Measurements from ENCODE around the gene CD99. TPM values are rescaled to one million over a fixed set of nuclear protein-coding genes. Genes with fewer than 3 reads are reported as not detected.
A peak's percentile ranks its signal among the peaks of the same experiment; 100 is the strongest.
"Not testable (repeated sequence)": the region's sequence is repeated elsewhere in the genome, so short reads cannot be mapped to it uniquely, and the experiment has no call there.

The CD99 gene
- total RNA-seq, 1 donor from 2014 or later = 362 TPM

DNA sequence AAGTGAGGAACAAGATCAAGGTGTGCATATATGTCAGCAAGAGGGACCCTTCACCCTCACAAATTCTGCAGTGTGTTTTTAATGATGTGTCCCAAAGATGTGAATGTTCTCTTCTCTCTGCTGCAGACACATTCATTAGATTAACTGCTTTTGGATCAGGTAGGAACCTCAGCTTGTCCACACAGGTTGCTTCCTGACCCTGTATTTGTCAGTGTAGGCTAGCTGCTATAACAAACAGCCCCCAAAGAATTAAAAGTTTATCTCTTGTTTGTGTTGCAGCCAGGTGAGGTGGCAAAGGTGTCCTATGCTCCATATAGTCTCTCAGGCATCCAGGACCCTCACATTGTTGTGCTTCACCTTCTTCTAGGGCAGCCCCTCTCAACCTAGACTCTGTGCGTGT, 78.5 kb downstream of the CD99 start:
- H3K9me3 Mint-ChIP-seq (ENCODE audit: low read depth) = peaks cover 7% of the 10 kb centered on the region
- H3K4me1 Mint-ChIP-seq (ENCODE audit: low read depth) = peaks cover 30% of the 10 kb centered on the region
- no peak overlapping the region for H3K27ac Mint-ChIP-seq
- H3K36me3 Mint-ChIP-seq (ENCODE audit: insufficient read depth) = peaks cover 1% of the 10 kb centered on the region
- no peak for DNase-seq (ENCODE audit: low spot score, unreplicated experiment)
- H3K4me3 Mint-ChIP-seq (ENCODE audit: low read depth) = no peak overlapping the region
- no peaks in the 10 kb centered on the region for H3K27me3 Mint-ChIP-seq
- TF ChIP-seq, protein P1, sequence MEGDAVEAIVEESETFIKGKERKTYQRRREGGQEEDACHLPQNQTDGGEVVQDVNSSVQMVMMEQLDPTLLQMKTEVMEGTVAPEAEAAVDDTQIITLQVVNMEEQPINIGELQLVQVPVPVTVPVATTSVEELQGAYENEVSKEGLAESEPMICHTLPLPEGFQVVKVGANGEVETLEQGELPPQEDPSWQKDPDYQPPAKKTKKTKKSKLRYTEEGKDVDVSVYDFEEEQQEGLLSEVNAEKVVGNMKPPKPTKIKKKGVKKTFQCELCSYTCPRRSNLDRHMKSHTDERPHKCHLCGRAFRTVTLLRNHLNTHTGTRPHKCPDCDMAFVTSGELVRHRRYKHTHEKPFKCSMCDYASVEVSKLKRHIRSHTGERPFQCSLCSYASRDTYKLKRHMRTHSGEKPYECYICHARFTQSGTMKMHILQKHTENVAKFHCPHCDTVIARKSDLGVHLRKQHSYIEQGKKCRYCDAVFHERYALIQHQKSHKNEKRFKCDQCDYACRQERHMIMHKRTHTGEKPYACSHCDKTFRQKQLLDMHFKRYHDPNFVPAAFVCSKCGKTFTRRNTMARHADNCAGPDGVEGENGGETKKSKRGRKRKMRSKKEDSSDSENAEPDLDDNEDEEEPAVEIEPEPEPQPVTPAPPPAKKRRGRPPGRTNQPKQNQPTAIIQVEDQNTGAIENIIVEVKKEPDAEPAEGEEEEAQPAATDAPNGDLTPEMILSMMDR (IDR thresholded peaks at IDR 0.05; ENCODE audit: unreplicated experiment) = no peak

DNA sequence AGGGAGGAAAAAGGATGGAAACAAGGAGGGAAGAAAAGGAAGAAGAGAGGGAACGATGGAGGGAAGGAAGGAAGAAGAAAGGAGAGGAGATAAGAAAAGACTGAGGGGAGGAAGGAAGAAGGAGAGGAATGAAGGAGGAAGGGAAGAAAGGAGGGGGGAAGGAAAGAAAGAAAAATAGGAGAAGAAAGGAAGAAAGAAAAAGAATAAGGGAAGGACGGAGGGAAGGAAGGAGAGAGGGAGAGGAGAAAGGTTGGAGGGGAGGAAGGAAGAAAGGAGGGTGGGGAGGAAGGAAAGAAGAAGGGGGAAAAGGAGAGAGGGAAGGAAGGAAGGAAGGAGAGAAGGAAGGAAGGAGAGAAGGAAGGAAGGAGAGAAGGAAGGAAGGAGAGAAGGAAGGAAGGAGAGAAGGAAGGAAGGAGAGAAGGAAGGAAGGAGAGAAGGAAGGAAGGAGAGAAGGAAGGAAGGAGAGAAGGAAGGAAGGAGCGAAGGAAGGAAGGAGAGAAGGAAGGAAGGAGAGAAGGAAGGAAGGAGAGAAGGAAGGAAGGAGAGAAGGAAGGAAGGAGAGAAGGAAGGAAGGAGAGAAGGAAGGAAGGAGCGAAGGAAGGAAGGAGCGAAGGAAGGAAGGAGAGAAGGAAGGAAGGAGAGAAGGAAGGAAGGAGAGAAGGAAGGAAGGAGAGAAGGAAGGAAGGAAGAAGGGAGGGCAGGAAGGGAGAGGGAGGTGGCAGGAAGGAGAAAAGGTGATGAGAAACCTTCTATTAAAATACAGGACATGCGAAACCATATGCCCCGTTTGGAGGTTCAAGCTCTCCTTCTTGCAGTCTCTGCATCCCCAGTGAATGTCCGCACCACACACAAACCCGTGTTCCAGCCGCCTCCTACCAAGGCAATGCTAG, 82.3 kb downstream of the CD99 start:
- H3K4me3 Mint-ChIP-seq (ENCODE audit: low read depth) = not testable (repeated sequence)
- Mint-ChIP-seq H3K27ac (peak overlapping the region; percentile 3), H3K4me1 (ENCODE audit: low read depth) (peaks cover 19% of the 10 kb centered on the region)

DNA sequence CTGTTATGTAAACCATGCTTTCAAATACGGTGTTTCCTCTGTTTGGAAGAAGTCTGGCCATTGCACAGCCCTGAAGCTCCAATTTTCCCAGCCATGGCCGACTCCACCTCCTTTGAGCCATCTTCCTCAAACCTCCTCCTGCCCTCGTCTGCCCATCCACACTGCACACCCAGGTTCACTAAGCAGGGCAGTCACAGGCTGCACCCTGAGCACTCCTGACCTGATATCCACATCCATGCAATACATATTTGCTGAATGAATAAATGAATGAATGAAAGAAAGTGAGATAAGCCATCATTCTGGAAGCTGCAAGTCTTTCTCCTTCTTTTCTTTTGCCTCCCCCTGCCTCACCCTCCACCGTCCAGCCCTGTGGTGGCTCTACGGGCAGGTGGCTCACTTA, 83.0 kb downstream of the CD99 start:
- TF ChIP-seq, protein P1 (IDR thresholded peaks at IDR 0.05; ENCODE audit: unreplicated experiment) = no peak
- Mint-ChIP-seq H3K9me3 (ENCODE audit: low read depth) (peaks cover 13% of the 10 kb centered on the region), H3K4me3 (ENCODE audit: low read depth) (no peak overlapping the region), H3K27me3 (no peaks in the 10 kb centered on the region), H3K4me1 (ENCODE audit: low read depth) (peaks cover 17% of the 10 kb centered on the region), H3K36me3 (ENCODE audit: insufficient read depth) (peaks cover 8% of the 10 kb centered on the region), H3K27ac (peak overlapping the region; percentile 3)
- DNase-seq (ENCODE audit: low spot score, unreplicated experiment) = no peak

More for the DNA sequence above, 82.3 kb downstream of the CD99 start:
- peaks cover 13% of the 10 kb centered on the region for H3K9me3 Mint-ChIP-seq (ENCODE audit: low read depth)
- DNase-seq (ENCODE audit: low spot score, unreplicated experiment); H3K36me3 Mint-ChIP-seq (ENCODE audit: insufficient read depth); H3K27me3 Mint-ChIP-seq: not testable (repeated sequence)

DNA sequence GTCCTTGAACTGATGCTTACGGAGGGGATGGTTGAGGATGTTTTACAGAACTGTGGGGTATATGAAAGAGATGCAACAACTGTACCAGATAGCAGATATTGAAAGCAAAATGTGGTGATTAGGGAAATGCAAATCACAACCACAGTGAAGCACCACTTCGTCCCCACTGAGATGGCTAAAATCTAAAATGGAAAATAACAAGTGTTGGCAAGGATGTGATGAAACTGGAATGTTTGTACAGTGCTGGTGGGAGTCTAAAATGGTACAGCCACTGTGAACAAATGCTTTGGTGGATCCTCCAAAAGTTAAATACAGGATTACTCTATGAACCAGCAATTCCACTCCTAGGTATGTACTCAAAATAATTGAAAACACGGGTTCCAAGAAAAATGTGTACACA, 83.7 kb downstream of the CD99 start:
- H3K27ac Mint-ChIP-seq = peak overlapping the region; percentile 67
- DNase-seq (ENCODE audit: low spot score, unreplicated experiment) = no peak
- H3K36me3 Mint-ChIP-seq (ENCODE audit: insufficient read depth) = peaks cover 8% of the 10 kb centered on the region
- TF ChIP-seq, protein P1 (IDR thresholded peaks at IDR 0.05; ENCODE audit: unreplicated experiment) = no peak
- H3K27me3 Mint-ChIP-seq = no peaks in the 10 kb centered on the region
- H3K9me3 Mint-ChIP-seq (ENCODE audit: low read depth) = peaks cover 13% of the 10 kb centered on the region
- H3K4me1 Mint-ChIP-seq (ENCODE audit: low read depth) = peaks cover 17% of the 10 kb centered on the region
- H3K4me3 Mint-ChIP-seq (ENCODE audit: low read depth) = no peak overlapping the region

DNA sequence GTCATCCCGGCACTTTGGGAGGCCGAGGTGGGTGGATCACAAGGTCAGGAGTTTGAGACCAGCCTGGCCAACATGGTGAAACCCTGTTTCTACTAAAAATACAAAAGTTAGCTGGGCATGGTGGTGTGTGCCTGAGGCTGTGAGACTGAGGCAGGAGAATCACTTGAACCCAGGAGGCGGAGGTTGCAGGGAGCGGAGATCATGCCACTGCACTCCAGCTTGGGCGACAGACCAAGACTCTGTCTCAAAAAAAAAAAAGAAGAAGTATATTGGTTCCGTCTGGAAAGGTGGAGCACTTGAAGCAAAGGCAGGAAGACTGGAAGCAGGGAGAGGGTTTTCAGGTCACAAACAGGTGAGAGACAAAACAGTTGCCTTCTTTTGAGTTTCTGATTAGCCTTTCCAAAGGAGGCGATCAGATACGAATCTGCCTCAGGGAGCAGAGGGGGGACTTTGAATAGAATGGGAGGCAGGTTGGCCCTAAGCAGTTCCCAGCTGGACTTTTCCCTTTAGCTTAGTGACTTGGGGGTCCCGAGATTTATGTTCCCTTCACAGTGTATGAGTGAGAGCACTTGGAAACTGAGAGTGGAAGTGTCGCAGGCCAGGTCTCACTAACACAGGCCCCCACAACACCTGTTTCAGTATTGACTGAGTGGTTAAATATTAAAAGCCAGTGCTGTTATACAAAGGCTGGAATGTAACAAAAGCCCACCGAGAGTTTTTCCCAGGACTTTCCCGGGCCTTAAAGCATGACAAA, 89.6 kb downstream of the CD99 start:
- not testable (repeated sequence) for H3K9me3 Mint-ChIP-seq (ENCODE audit: low read depth); H3K27me3 Mint-ChIP-seq; H3K36me3 Mint-ChIP-seq (ENCODE audit: insufficient read depth)
- peak; percentile 41 for DNase-seq (ENCODE audit: low spot score, unreplicated experiment)
- peak overlapping the region; percentile 98 for H3K27ac Mint-ChIP-seq
- peak overlapping the region; percentile 73 for H3K4me3 Mint-ChIP-seq (ENCODE audit: low read depth)
- peaks cover 47% of the 10 kb centered on the region for H3K4me1 Mint-ChIP-seq (ENCODE audit: low read depth)

DNA sequence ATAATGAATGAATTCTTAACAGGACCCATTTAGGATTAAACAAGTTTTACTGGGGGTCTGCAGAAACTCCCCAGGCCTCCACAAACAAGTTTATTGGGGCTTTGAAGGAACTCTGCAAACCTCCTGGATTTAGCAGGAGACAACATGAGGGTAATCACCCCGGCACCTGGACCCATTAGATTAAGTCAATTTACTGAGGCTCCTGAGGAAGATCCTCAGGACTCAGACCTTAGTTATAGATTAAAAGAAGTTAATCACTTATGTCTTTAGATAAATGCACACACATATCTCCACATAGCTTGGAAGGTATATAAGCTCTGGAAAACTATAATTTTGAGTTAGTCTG, 90.1 kb downstream of the CD99 start:
- H3K27me3 Mint-ChIP-seq = no peaks in the 10 kb centered on the region
- no peak for DNase-seq (ENCODE audit: low spot score, unreplicated experiment)
- H3K36me3 Mint-ChIP-seq (ENCODE audit: insufficient read depth) = peaks cover 3% of the 10 kb centered on the region
- H3K9me3 Mint-ChIP-seq (ENCODE audit: low read depth) = no peaks in the 10 kb centered on the region
- peak overlapping the region; percentile 98 for H3K27ac Mint-ChIP-seq
- peaks cover 45% of the 10 kb centered on the region for H3K4me1 Mint-ChIP-seq (ENCODE audit: low read depth)
- H3K4me3 Mint-ChIP-seq (ENCODE audit: low read depth) = peak overlapping the region; percentile 73
- TF ChIP-seq, protein P1 (IDR thresholded peaks at IDR 0.05; ENCODE audit: unreplicated experiment) = no peak
